Smooth muscle cell (in vitro differentiated cells): ENCODE data around the gene SMIM14. TPM values are rescaled to one million over a fixed set of nuclear protein-coding genes. Genes with fewer than 3 reads are reported as not detected.
A peak's percentile ranks its signal among the peaks of the same experiment; 100 is the strongest.

Experiments
- DNase-seq: peaks from one replicate; lab custom pipeline; 2025; ENCODE audit not compliant: unreplicated experiment; lab: John Stamatoyannopoulos, UW
- H2AFZ ChIP-seq: fragments of 200-600 bp; sonication (generic); 2 replicates; pipeline ENCODE4 v1.6.0; 2016; ENCODE audit warnings: antibody characterized with exemption, low read depth, mild to moderate bottlenecking
- H3F3A ChIP-seq: fragments of 200-600 bp; sonication (generic); 2 replicates; pipeline ENCODE4 v1.6.0; 2017; ENCODE audit warnings: antibody characterized with exemption, low read depth
- H3K27ac ChIP-seq: fragments of 200-600 bp; sonication (generic); 2 replicates; pipeline ENCODE4 v1.5.1; 2016; ENCODE audit warnings: low read depth, mild to moderate bottlenecking
- H3K27me3 ChIP-seq: fragments of 200-600 bp; sonication (generic); 2 replicates; pipeline ENCODE4 v1.6.1; 2016; ENCODE audit warnings: low read depth, mild to moderate bottlenecking
- H3K36me3 ChIP-seq: fragments of 200-600 bp; sonication (generic); 2 replicates; pipeline ENCODE4 v1.5.1; 2016; ENCODE audit warnings: low read depth
- H3K4me1 ChIP-seq: fragments of 200-600 bp; sonication (generic); 2 replicates; pipeline ENCODE4 v1.5.1; 2016; ENCODE audit warnings: low read depth
- H3K4me2 ChIP-seq: fragments of 200-600 bp; sonication (generic); 2 replicates; pipeline ENCODE4 v1.6.0; 2016; ENCODE audit warnings: mild to moderate bottlenecking
- H3K4me3 ChIP-seq: fragments of 200-600 bp; sonication (generic); 2 replicates; pipeline ENCODE4 v1.5.1; 2016; ENCODE audit warnings: mild to moderate bottlenecking
- H3K79me2 ChIP-seq: fragments of 200-600 bp; sonication (generic); 2 replicates; pipeline ENCODE4 v1.6.0; 2016; ENCODE audit warnings: low read depth, mild to moderate bottlenecking
- H3K9ac ChIP-seq: fragments of 200-600 bp; sonication (generic); 2 replicates; pipeline ENCODE4 v1.6.0; 2016; ENCODE audit warnings: low read depth
- H3K9me3 ChIP-seq: fragments of 200-600 bp; sonication (generic); replicated peaks from 2 replicates; pipeline ENCODE4 v1.5.1; 2016; ENCODE audit warnings: low read depth
- H4K20me1 ChIP-seq: fragments of 200-600 bp; sonication (generic); 2 replicates; pipeline ENCODE4 v1.6.0; 2016; ENCODE audit warnings: low read depth
- CTCF ChIP-seq: fragments of 200-600 bp; sonication (generic); IDR thresholded peaks from 2 replicates; pipeline ENCODE4 v1.5.1; 2017; ENCODE audit warnings: borderline replicate concordance, mild to moderate bottlenecking, antibody characterized with exemption; ENCODE audit not compliant: insufficient read depth, poor library complexity, severe bottlenecking
- WGBS: methylation state at CpG from one replicate; pipeline ENCODE4 v1.1.7; 2016; ENCODE audit warnings: low lambda C conversion rate; 5-methylcytosine and 5-hydroxymethylcytosine counted together
- polyA plus RNA-seq: library from polyadenylated mRNA; unstranded; fragments of >200 nt; fragmentation: Nextera tagmentation; extraction: Ambion mirVana; gene quantifications from 2 replicates; pipeline ENCODE4 v1.2.1, GENCODE V29; 2016
- small RNA-seq: library from RNA; depleted of rRNA; stranded (forward); fragments of <200 nt; gene quantifications from one replicate; pipeline ENCODE3, GENCODE V24; 2014
- total RNA-seq: library from RNA; depleted of rRNA; stranded (reverse); fragments of >200 nt; gene quantifications from 2 replicates; pipeline ENCODE4 v1.2.3, GENCODE V29; 2014

SMIM14 gene
- total and polyA plus RNA-seq, 2 experiments from 2014 or later, result 45.0 to 47.4 TPM

- TF ChIP-seq CTCF, result no peak
- no peak for DNase-seq
- no peaks in the 10 kb centered on the region for H3K9me3 ChIP-seq
- no peaks in the 10 kb centered on the region for H3K79me2 ChIP-seq
- no peak overlapping the region for H3K4me2 ChIP-seq
- H2AFZ ChIP-seq, result no peak overlapping the region
- H3K9ac ChIP-seq, result no peak overlapping the region
- H3K27me3 ChIP-seq, result no peaks in the 10 kb centered on the region
- peaks cover 42% of the 10 kb centered on the region for H3K36me3 ChIP-seq
- peaks cover 25% of the 10 kb centered on the region for H3F3A ChIP-seq
- H4K20me1 ChIP-seq, result peaks cover 24% of the 10 kb centered on the region
- no peaks in the 10 kb centered on the region for H3K4me1 ChIP-seq
- peak overlapping the region; percentile 49 for H3K27ac ChIP-seq
- no peak overlapping the region for H3K4me3 ChIP-seq
These were observed 136.5 kb downstream of the SMIM14 start for GRCh38 chr4:39502019-39502663.

DNA sequence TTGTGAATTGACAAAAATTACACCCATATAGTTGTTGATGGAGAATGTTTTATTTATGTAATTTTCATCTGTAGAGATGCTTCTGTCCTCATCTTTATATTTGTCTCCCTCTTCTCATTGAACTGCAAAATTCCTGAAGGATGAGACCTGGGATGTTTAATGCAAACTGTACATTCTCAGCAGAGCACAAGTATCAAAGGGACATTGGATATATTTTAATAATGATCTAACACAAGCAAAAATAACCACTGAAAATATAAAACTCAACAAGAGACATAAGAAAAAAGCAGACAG is 140.0 kb downstream of the SMIM14 start:
- Histone ChIP-seq H3K4me1 (no peaks in the 10 kb centered on the region), H3K4me3 (no peak overlapping the region), H3F3A (peaks cover 24% of the 10 kb centered on the region), H3K79me2 (no peaks in the 10 kb centered on the region), H4K20me1 (peaks cover 19% of the 10 kb centered on the region), H2AFZ (no peak overlapping the region), H3K9ac (no peak overlapping the region), H3K27me3 (no peaks in the 10 kb centered on the region), H3K36me3 (peaks cover 14% of the 10 kb centered on the region), H3K9me3 (no peaks in the 10 kb centered on the region), H3K4me2 (no peak overlapping the region), H3K27ac (no peak overlapping the region)
- TF ChIP-seq CTCF, result no peak
- DNase-seq, result no peak

DNA sequence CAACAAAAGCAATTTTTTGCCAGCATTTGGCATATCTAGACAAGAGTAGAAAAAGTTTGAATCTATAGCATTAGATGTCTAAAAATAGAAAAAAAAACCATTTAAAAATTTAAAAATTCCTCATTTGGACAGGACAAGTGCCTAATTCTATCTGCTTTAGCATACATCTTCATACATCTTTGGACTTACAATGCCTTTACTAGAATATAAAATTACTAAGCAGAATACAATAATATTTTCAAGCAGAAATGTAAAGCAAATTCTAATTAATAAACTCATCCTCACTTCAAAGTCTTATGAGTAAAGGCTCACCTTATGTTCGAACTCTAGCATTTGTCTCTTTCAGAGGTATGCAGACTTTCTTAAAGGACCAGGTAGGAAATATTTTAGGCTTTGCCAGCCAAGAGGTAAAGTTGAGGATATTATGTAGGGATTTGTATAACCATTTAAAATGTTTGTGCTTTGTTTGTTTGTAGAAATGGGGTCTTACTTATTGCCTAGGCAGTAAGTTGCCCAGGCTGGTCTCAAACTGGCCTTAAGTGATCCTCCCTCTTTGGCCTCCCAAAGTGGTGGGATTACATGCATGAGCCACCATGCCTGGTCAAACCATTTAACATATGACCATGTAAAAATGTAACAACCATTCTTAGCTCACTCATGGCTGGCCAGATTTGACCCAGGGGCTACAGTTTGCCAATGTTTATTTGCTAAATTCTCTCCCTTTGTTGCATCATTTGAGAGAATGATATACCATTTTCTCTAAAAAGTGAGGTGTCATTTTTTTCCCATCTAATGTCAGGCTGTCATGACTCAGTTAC is 140.5 kb downstream of the SMIM14 start:
- H3K4me3 ChIP-seq, result no peak overlapping the region
- TF ChIP-seq CTCF, result no peak
- H3K4me1 ChIP-seq, result no peaks in the 10 kb centered on the region
- peaks cover 8% of the 10 kb centered on the region for H3K36me3 ChIP-seq
- H4K20me1 ChIP-seq, result peaks cover 18% of the 10 kb centered on the region
- no peak overlapping the region for H3K4me2 ChIP-seq
- no peak overlapping the region for H3K9ac ChIP-seq
- H3K27me3 ChIP-seq, result no peaks in the 10 kb centered on the region
- peaks cover 18% of the 10 kb centered on the region for H3F3A ChIP-seq
- WGBS, result 98% methylated on average over 1 of the region's 1 CpG
- no peak overlapping the region for H2AFZ ChIP-seq
- no peaks in the 10 kb centered on the region for H3K9me3 ChIP-seq
- DNase-seq, result no peak
- no peak overlapping the region for H3K27ac ChIP-seq
- H3K79me2 ChIP-seq, result no peaks in the 10 kb centered on the region

Small RNAs within 50 kb of the gene (small RNA-seq; reads per million reads assigned to genes)
- gene RNU7-11P, result not detected

Other genes starting within 250 kb of the SMIM14 start
- gene KLB, start 231.9 kb downstream of the SMIM14 start, total RNA-seq, result 0.04 TPM in 2 replicates
- gene KLB, start 231.9 kb downstream of the SMIM14 start, polyA plus RNA-seq, result 0.06 TPM in 1 of 2 replicates, not detected in the other
- 3,229 and 3,249 TPM in 2 replicates for gene RPL9, start 179.9 kb downstream of the SMIM14 start, total RNA-seq
- 506 and 531 TPM in 2 replicates for gene RPL9, start 179.9 kb downstream of the SMIM14 start, polyA plus RNA-seq
- 10.5 and 10.6 TPM in 2 replicates for gene LIAS, start 179.8 kb downstream of the SMIM14 start, total RNA-seq
- gene LIAS, start 179.8 kb downstream of the SMIM14 start, polyA plus RNA-seq, result 6.6 and 10.7 TPM in 2 replicates
- gene UGDH, start 111.4 kb downstream of the SMIM14 start, total RNA-seq, result 98.0 and 107 TPM in 2 replicates
- 88.8 and 128 TPM in 2 replicates for gene UGDH, start 111.4 kb downstream of the SMIM14 start, polyA plus RNA-seq
- 25.8 and 32.4 TPM in 2 replicates for gene UBE2K, start 59.3 kb upstream of the SMIM14 start, total RNA-seq
- 84.1 and 118 TPM in 2 replicates for gene UBE2K, start 59.3 kb upstream of the SMIM14 start, polyA plus RNA-seq